SW 1271 (cell line): ENCODE measurements around the gene PCDHGC4.

Experiments
- DNase-seq, 2 experiments: peaks; one replicate each; lab custom pipeline; 2025; lab: John Stamatoyannopoulos, UW

PCDHGC4 gene

DNA sequence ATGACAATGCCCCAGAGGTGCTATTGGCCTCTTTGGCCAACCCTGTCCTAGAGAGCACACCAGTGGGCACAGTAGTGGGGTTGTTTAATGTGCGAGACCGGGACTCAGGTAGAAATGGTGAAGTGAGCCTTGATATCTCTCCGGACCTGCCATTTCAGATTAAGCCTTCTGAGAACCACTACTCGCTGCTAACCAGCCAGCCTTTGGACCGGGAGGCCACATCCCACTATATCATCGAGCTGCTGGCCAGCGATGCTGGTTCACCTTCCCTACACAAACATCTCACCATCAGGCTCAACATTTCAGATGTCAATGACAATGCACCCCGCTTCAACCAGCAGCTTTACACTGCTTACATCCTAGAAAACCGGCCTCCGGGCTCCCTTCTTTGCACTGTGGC lies 5.4 kb downstream of the PCDHGC4 start:
- DNase-seq = no peak

GRCh38 chr5:141490771-141491170 lies 5.9 kb downstream of the PCDHGC4 start:
- no peak for DNase-seq

GRCh38 chr5:141491323-141492167 lies 6.7 kb downstream of the PCDHGC4 start:
- no peak for DNase-seq

DNA sequence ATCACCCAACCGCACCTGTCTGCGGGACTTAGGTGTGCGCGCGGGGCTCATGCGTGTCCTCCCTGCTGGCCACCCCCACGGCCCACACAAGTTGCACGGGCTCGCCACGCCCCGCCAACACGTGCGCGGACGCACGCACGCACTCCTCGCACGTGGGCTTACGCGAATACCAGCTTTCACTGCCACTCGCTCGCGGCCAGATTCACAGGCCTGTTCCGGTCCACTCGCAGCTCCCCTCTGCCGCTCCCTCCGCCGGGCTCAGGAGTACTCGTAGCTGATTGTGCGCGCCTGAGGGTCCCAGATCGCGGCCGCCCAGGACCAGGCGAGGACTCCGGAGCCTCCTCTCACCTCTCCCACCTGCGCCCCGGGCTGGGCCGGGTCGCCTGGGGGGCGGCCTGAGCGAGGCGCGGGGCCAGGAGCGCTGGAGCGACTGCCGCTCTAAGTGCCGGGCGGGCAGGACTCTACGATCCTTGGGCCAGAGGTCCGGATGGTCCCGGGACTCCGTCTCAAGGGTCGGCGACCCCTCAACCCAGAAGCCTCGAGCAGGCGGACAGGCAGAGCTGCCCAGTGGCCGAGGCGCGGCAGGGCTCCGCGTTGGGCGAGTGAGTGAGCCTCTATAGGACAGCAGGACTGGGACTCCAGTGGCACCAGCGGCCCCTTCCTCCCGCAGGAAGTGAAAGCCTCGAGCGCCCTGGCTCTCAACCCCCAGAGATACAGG lies 7.5 kb downstream of the PCDHGC4 start:
- no peak for DNase-seq

- no peak for DNase-seq
Observed at GRCh38 chr5:141493500-141494422, 8.9 kb downstream of the PCDHGC4 start.

GRCh38 chr5:141494761-141495452 lies 10.1 kb downstream of the PCDHGC4 start:
- no peak for DNase-seq

GRCh38 chr5:141495453-141495811 lies 10.6 kb downstream of the PCDHGC4 start:
- no peak for DNase-seq

GRCh38 chr5:141496038-141496437 lies 11.2 kb downstream of the PCDHGC4 start:
- no peak for DNase-seq

GRCh38 chr5:141501761-141502160 lies 16.9 kb downstream of the PCDHGC4 start:
- no peak for DNase-seq

GRCh38 chr5:141503681-141504080 lies 18.9 kb downstream of the PCDHGC4 start:
- no peak for DNase-seq

DNA sequence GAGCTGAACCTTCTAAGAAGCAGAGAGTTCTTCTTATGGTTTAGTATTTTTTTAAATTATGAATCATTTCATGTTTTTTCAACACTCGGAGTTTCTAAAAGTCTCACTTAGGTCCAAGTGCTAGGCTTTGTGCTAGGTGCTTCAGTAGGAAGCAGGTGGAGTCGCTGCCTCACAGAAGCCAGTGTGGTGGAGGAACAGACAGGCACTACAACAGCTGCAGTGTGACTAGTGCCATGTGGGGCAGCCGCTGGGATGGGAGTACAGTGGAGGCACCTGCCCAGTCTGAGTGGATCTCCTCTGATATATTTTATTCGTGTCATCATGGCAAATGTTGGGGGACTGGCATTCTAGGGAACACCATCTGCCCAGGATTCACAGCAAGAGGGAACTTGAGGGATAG lies 19.4 kb downstream of the PCDHGC4 start:
- no peak for DNase-seq

DNA sequence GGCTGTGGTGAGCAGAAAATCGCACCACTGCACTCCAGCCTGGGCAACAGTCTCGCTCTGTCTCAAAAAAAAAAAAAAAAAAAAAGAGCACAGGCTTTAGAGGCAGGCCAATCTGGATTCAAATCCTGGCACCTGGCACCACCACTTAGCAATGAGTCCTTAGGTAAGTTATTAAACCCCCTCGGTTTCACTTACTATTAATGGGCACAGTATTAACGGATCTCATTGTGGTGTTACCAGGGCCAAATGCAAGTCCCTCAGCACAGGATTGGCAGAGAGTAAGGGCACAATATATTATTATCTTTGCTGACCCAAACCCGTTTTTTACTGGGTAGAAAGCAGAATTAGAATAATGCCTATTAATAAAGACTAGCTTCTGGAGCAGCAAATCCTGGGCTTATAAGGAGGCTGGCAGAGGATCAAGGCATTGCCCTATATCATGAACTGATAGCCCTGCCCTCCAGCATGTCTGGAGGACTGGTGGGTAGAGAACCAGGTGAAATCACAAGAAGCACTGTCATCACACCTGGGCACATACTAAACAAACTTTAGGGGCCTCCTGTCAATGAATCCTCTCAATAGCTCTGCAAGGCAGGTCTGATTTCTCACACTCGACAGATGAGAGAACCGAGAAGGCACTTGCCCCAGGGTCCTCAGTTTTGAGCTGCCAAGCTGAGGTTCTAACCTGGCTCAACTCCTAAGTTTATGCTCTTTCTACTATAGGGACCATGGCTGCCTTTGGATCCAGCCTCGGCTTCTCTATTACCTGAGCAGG lies 21.7 kb downstream of the PCDHGC4 start:
- DNase-seq = no peak

- no peak for DNase-seq
Observed at GRCh38 chr5:141507387-141508091, 22.7 kb downstream of the PCDHGC4 start.

- peak in 1 of 2 experiments; percentile 43 for DNase-seq
Observed at GRCh38 chr5:141508440-141508797, 23.6 kb downstream of the PCDHGC4 start.

- peak; percentile 59 to 86 for DNase-seq
Observed at GRCh38 chr5:141508798-141509611, 24.2 kb downstream of the PCDHGC4 start.

DNA sequence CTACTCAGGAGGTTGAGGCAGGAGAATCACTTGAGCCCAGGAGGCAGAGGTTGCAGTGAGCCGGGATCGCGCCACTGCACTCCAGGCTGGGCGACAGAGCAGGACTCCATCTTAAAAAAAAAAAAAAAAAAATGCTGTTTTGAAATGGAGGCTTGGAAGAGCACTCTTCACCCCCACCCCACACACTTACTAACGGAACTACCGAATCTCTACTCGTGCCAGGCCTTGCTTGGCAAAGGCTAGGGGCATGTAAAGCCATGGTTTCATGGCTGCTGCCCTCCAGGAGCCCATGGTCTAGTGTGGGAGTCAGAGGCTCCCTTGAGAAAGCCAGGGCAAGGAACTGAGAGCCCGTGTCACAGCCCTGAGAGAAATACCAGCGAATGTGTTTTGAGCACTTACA lies 25.3 kb downstream of the PCDHGC4 start:
- DNase-seq = no peak

GRCh38 chr5:141510850-141511601 lies 26.2 kb downstream of the PCDHGC4 start:
- no peak for DNase-seq

DNA sequence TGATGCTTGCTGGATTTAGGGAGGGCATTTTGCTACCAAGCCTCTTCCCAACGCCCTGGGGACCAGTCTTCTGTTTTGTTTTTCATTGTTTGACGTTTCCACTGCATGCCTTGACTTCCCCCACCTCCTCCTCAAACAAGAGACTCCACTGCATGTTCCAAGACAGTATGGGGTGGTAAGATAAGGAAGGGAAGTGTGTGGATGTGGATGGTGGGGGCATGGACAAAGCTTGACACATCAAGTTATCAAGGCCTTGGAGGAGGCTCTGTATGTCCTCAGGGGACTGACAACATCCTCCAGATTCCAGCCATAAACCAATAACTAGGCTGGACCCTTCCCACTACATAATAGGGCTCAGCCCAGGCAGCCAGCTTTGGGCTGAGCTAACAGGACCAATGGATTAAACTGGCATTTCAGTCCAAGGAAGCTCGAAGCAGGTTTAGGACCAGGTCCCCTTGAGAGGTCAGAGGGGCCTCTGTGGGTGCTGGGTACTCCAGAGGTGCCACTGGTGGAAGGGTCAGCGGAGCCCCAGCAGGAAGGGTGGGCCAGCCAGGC lies 27.0 kb downstream of the PCDHGC4 start:
- no peak for DNase-seq
